ENCODE data around the gene PRR19.

PRR19 gene

GRCh38 chr19:42295342-42295741, 6.6 kb upstream of the PRR19 start:
- no peak overlapping the region for H2AK5ac ChIP-seq (ENCODE audit: low read length, severe bottlenecking)
- no peak overlapping the region for H3K4ac ChIP-seq (ENCODE audit: low read depth in 1 of 2, low read length in 2 of 2)
- no peak overlapping the region for H3K27ac ChIP-seq (ENCODE audit: low read length, poor library complexity, severe bottlenecking)
- H3K4me1 ChIP-seq (ENCODE audit: control insufficient read depth, insufficient read depth, low read depth, low read length): peaks cover 14% of the 10 kb centered on the region
- no peak for DNase-seq
- H3K14ac ChIP-seq (ENCODE audit: low read length in 2 of 2): no peak overlapping the region
- no peak overlapping the region for H2BK15ac ChIP-seq (ENCODE audit: low read depth, poor library complexity, severe bottlenecking)
- H3K27me3 ChIP-seq (ENCODE audit: control insufficient read depth in 1 of 2, insufficient read depth in 1 of 2, low read length in 2 of 2): no peaks in the 10 kb centered on the region
- no peak overlapping the region for H2AFZ ChIP-seq (ENCODE audit: low read depth, low read length)
- H4K8ac ChIP-seq (ENCODE audit: low read length): no peak overlapping the region
- no peak overlapping the region for H2BK12ac ChIP-seq (ENCODE audit: low read length in 2 of 2)
- H3K9me3 ChIP-seq (ENCODE audit: control insufficient read depth, low read length): no peaks in the 10 kb centered on the region
- H2BK5ac ChIP-seq (ENCODE audit: low read depth, low read length, poor library complexity, severe bottlenecking): no peak overlapping the region
- no peak overlapping the region for H3K4me2 ChIP-seq (ENCODE audit: low read length, poor library complexity, severe bottlenecking)
- H3K23ac ChIP-seq (ENCODE audit: low read length in 2 of 2): no peak overlapping the region
- peaks cover 31% of the 10 kb centered on the region for H3K79me1 ChIP-seq (replicated peaks; ENCODE audit: low read length, poor library complexity, severe bottlenecking)
- no peak overlapping the region for H2BK120ac ChIP-seq (ENCODE audit: low read depth, low read length)
- H3K18ac ChIP-seq (ENCODE audit: low read depth in 1 of 2, low read length in 2 of 2): no peak overlapping the region
- H4K91ac ChIP-seq (ENCODE audit: low read length): no peak overlapping the region
- peaks cover 66 to 74% of the 10 kb centered on the region in 2 experiments for H3K36me3 ChIP-seq (ENCODE audit: control insufficient read depth in 1 of 2, insufficient read depth in 2 of 2, low read depth in 1 of 2, low read length in 2 of 2)
- H3K4me3 ChIP-seq (ENCODE audit: insufficient read depth in 1 of 2, low read depth in 1 of 2, low read length in 2 of 2): no peak overlapping the region
- WGBS: 79% methylated on average over 5 of the region's 5 CpGs
- H3K9ac ChIP-seq (ENCODE audit: low read length): no peak overlapping the region

GRCh38 chr19:42295831-42296525, 6.0 kb upstream of the PRR19 start:
- DNase-seq: peak; percentile 66
- no peak overlapping the region for H3K4me2 ChIP-seq (ENCODE audit: low read length, poor library complexity, severe bottlenecking)
- 82% methylated on average over 6 of the region's 6 CpGs for WGBS
- H2BK12ac ChIP-seq (ENCODE audit: low read length in 2 of 2): no peak overlapping the region
- no peak overlapping the region for H3K9ac ChIP-seq (ENCODE audit: low read length)
- H3K4ac ChIP-seq (ENCODE audit: low read depth in 1 of 2, low read length in 2 of 2): no peak overlapping the region
- no peak overlapping the region for H3K23ac ChIP-seq (ENCODE audit: low read length in 2 of 2)
- H3K14ac ChIP-seq (ENCODE audit: low read length in 2 of 2): no peak overlapping the region
- H3K27me3 ChIP-seq (ENCODE audit: control insufficient read depth in 1 of 2, insufficient read depth in 1 of 2, low read length in 2 of 2): no peaks in the 10 kb centered on the region
- H2BK15ac ChIP-seq (ENCODE audit: low read depth, poor library complexity, severe bottlenecking): no peak overlapping the region
- no peaks in the 10 kb centered on the region for H3K9me3 ChIP-seq (ENCODE audit: control insufficient read depth, low read length)
- H4K8ac ChIP-seq (ENCODE audit: low read length): no peak overlapping the region
- no peak overlapping the region for H3K4me3 ChIP-seq (ENCODE audit: insufficient read depth in 1 of 2, low read depth in 1 of 2, low read length in 2 of 2)
- H3K18ac ChIP-seq (ENCODE audit: low read depth in 1 of 2, low read length in 2 of 2): no peak overlapping the region
- H2AK5ac ChIP-seq (ENCODE audit: low read length, severe bottlenecking): no peak overlapping the region
- peaks cover 26% of the 10 kb centered on the region for H3K79me1 ChIP-seq (replicated peaks; ENCODE audit: low read length, poor library complexity, severe bottlenecking)
- H3K36me3 ChIP-seq (ENCODE audit: control insufficient read depth in 1 of 2, insufficient read depth in 2 of 2, low read depth in 1 of 2, low read length in 2 of 2): peaks cover 59 to 67% of the 10 kb centered on the region in 2 experiments
- H2BK5ac ChIP-seq (ENCODE audit: low read depth, low read length, poor library complexity, severe bottlenecking): no peak overlapping the region
- H3K4me1 ChIP-seq (ENCODE audit: control insufficient read depth, insufficient read depth, low read depth, low read length): peaks cover 12% of the 10 kb centered on the region
- H3K27ac ChIP-seq (ENCODE audit: low read length, poor library complexity, severe bottlenecking): no peak overlapping the region
- H2BK120ac ChIP-seq (ENCODE audit: low read depth, low read length): no peak overlapping the region
- H4K91ac ChIP-seq (ENCODE audit: low read length): no peak overlapping the region
- H2AFZ ChIP-seq (ENCODE audit: low read depth, low read length): no peak overlapping the region

DNA sequence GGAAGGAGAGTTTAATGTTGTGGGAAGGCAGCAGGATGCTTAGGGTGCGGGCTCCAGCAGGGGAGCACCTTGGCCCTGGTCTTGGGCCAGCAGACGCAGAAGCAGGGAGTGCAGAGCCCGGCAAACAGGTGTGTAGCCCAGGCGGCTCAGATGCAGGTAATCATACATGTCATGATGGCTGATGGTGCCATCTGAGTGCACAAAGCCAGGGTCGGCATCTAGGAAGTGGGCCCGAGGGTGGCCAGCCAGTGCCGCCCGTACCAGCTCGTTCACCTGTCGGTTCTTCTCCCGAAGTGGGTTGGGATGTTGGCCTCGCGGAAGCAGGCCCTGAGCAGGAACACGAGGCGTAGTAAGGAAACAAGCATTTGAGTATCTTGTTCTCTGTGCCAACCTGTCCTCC, 4.9 kb upstream of the PRR19 start:
- peaks cover 19% of the 10 kb centered on the region for H3K79me1 ChIP-seq (replicated peaks; ENCODE audit: low read length, poor library complexity, severe bottlenecking)
- H3K23ac ChIP-seq (ENCODE audit: low read length in 2 of 2): no peak overlapping the region
- no peak overlapping the region for H3K18ac ChIP-seq (ENCODE audit: low read depth in 1 of 2, low read length in 2 of 2)
- no peak for DNase-seq
- H3K27me3 ChIP-seq (ENCODE audit: control insufficient read depth in 1 of 2, insufficient read depth in 1 of 2, low read length in 2 of 2): no peaks in the 10 kb centered on the region
- H3K4ac ChIP-seq (ENCODE audit: low read depth in 1 of 2, low read length in 2 of 2): no peak overlapping the region
- no peak overlapping the region for H3K4me3 ChIP-seq (ENCODE audit: insufficient read depth in 1 of 2, low read depth in 1 of 2, low read length in 2 of 2)
- no peak overlapping the region for H2BK12ac ChIP-seq (ENCODE audit: low read length in 2 of 2)
- H3K9ac ChIP-seq (ENCODE audit: low read length): no peak overlapping the region
- H2BK5ac ChIP-seq (ENCODE audit: low read depth, low read length, poor library complexity, severe bottlenecking): no peak overlapping the region
- 98% methylated on average over 11 of the region's 15 CpGs for WGBS
- H3K14ac ChIP-seq (ENCODE audit: low read length in 2 of 2): no peak overlapping the region
- H3K27ac ChIP-seq (ENCODE audit: low read length, poor library complexity, severe bottlenecking): no peak overlapping the region
- peaks cover 49 to 57% of the 10 kb centered on the region in 2 experiments for H3K36me3 ChIP-seq (ENCODE audit: control insufficient read depth in 1 of 2, insufficient read depth in 2 of 2, low read depth in 1 of 2, low read length in 2 of 2)
- H2BK120ac ChIP-seq (ENCODE audit: low read depth, low read length): no peak overlapping the region
- H3K4me2 ChIP-seq (ENCODE audit: low read length, poor library complexity, severe bottlenecking): no peak overlapping the region
- H2AFZ ChIP-seq (ENCODE audit: low read depth, low read length): no peak overlapping the region
- H3K4me1 ChIP-seq (ENCODE audit: control insufficient read depth, insufficient read depth, low read depth, low read length): peaks cover 12% of the 10 kb centered on the region
- no peak overlapping the region for H4K8ac ChIP-seq (ENCODE audit: low read length)
- no peak overlapping the region for H2BK15ac ChIP-seq (ENCODE audit: low read depth, poor library complexity, severe bottlenecking)
- H2AK5ac ChIP-seq (ENCODE audit: low read length, severe bottlenecking): no peak overlapping the region
- H4K91ac ChIP-seq (ENCODE audit: low read length): peak overlapping the region; percentile 5
- H3K9me3 ChIP-seq (ENCODE audit: control insufficient read depth, low read length): no peaks in the 10 kb centered on the region

DNA sequence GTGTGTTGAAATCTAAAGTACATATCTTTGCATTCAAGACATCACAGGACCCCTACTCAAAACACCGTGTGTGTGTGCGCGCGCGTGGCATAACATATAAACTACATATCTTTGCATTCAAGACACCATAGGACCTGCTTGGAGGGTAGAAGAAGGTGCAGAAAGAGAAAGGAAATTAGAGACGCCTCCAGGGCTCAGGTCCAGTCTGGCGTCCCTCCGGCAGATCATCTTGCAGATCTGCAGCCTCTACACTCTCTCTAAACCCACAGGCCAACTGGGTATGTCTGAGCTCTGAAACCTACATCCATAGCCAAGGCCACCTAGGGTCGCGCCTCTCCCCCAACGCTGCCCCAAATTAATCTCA, 1.2 kb downstream of the PRR19 start:
- H3K36me3 ChIP-seq (ENCODE audit: control insufficient read depth in 1 of 2, insufficient read depth in 2 of 2, low read depth in 1 of 2, low read length in 2 of 2): peaks cover 0 to 5% of the 10 kb centered on the region in 2 experiments
- H2BK120ac ChIP-seq (ENCODE audit: low read depth, low read length): no peak overlapping the region
- H3K9me3 ChIP-seq (ENCODE audit: control insufficient read depth, low read length): no peaks in the 10 kb centered on the region
- no peak overlapping the region for H4K91ac ChIP-seq (ENCODE audit: low read length)
- WGBS: 75% methylated on average over 6 of the region's 11 CpGs
- H3K14ac ChIP-seq (ENCODE audit: low read length in 2 of 2): peak overlapping the region in 1 of 2 experiments; percentile 22
- no peak overlapping the region for H2BK15ac ChIP-seq (ENCODE audit: low read depth, poor library complexity, severe bottlenecking)
- peaks cover 13% of the 10 kb centered on the region for H3K4me1 ChIP-seq (ENCODE audit: control insufficient read depth, insufficient read depth, low read depth, low read length)
- peak overlapping the region; percentile 47 for H4K8ac ChIP-seq (ENCODE audit: low read length)
- peak overlapping the region; percentile 15 to 94 for H2BK12ac ChIP-seq (ENCODE audit: low read length in 2 of 2)
- peak overlapping the region; percentile 34 for H2AK5ac ChIP-seq (ENCODE audit: low read length, severe bottlenecking)
- H3K4me2 ChIP-seq (ENCODE audit: low read length, poor library complexity, severe bottlenecking): no peak overlapping the region
- peak overlapping the region in 1 of 2 experiments; percentile 72 for H3K18ac ChIP-seq (ENCODE audit: low read depth in 1 of 2, low read length in 2 of 2)
- no peak overlapping the region for H3K23ac ChIP-seq (ENCODE audit: low read length in 2 of 2)
- peak overlapping the region in 1 of 2 experiments; percentile 93 for H3K4me3 ChIP-seq (ENCODE audit: insufficient read depth in 1 of 2, low read depth in 1 of 2, low read length in 2 of 2)
- H3K27ac ChIP-seq (ENCODE audit: low read length, poor library complexity, severe bottlenecking): no peak overlapping the region
- H3K4ac ChIP-seq (ENCODE audit: low read depth in 1 of 2, low read length in 2 of 2): peak overlapping the region in 1 of 2 experiments; percentile 83
- H3K27me3 ChIP-seq (ENCODE audit: control insufficient read depth in 1 of 2, insufficient read depth in 1 of 2, low read length in 2 of 2): no peaks in the 10 kb centered on the region
- DNase-seq: no peak
- H3K9ac ChIP-seq (ENCODE audit: low read length): peak overlapping the region; percentile 83
- H2AFZ ChIP-seq (ENCODE audit: low read depth, low read length): peak overlapping the region; percentile 54
- H2BK5ac ChIP-seq (ENCODE audit: low read depth, low read length, poor library complexity, severe bottlenecking): no peak overlapping the region
- H3K79me1 ChIP-seq (replicated peaks; ENCODE audit: low read length, poor library complexity, severe bottlenecking): peaks cover 5% of the 10 kb centered on the region
